ENCODE data around the gene HNMT. TPM values are rescaled to one million over a fixed set of nuclear protein-coding genes. Genes with fewer than 3 reads are reported as not detected.

Gene HNMT
- total RNA-seq, 3 donors from 2014 or later: not detected

- Mint-ChIP-seq H3K4me1 (ENCODE audit: low read depth) (no peaks in the 10 kb centered on the region), H3K36me3 (ENCODE audit: insufficient read depth) (no peaks in the 10 kb centered on the region), H3K4me3 (no peak overlapping the region), H3K9me3 (peaks cover 5% of the 10 kb centered on the region), H3K27me3 (ENCODE audit: low read depth) (no peaks in the 10 kb centered on the region)
- no peak for ATAC-seq
- no peak for DNase-seq
Measured at GRCh38 chr2:137998503-137998902, 34.2 kb downstream of the HNMT start.

- no peaks in the 10 kb centered on the region for H3K36me3 Mint-ChIP-seq (ENCODE audit: insufficient read depth)
- H3K4me3 Mint-ChIP-seq: no peak overlapping the region
- H3K4me1 Mint-ChIP-seq (ENCODE audit: low read depth): no peaks in the 10 kb centered on the region
- H3K9me3 Mint-ChIP-seq: peaks cover 5% of the 10 kb centered on the region
- H3K27me3 Mint-ChIP-seq (ENCODE audit: low read depth): no peaks in the 10 kb centered on the region
- DNase-seq (no peak), ATAC-seq (no peak)
Measured at GRCh38 chr2:137999273-137999672, 35.0 kb downstream of the HNMT start.

GRCh38 chr2:138000009-138000408 lies 35.7 kb downstream of the HNMT start:
- ATAC-seq (no peak), DNase-seq (no peak)
- Mint-ChIP-seq H3K27me3 (ENCODE audit: low read depth) (no peaks in the 10 kb centered on the region), H3K36me3 (ENCODE audit: insufficient read depth) (no peaks in the 10 kb centered on the region), H3K4me1 (ENCODE audit: low read depth) (no peaks in the 10 kb centered on the region), H3K9me3 (peaks cover 5% of the 10 kb centered on the region), H3K4me3 (no peak overlapping the region)

- Mint-ChIP-seq H3K36me3 (ENCODE audit: insufficient read depth) (no peaks in the 10 kb centered on the region), H3K9me3 (peaks cover under 1% of the 10 kb centered on the region), H3K27me3 (ENCODE audit: low read depth) (no peaks in the 10 kb centered on the region), H3K4me1 (ENCODE audit: low read depth) (no peaks in the 10 kb centered on the region), H3K4me3 (no peak overlapping the region)
- ATAC-seq (no peak), DNase-seq (no peak)
Measured at GRCh38 chr2:138000796-138001195, 36.5 kb downstream of the HNMT start.

- no peaks in the 10 kb centered on the region for H3K36me3 Mint-ChIP-seq (ENCODE audit: insufficient read depth)
- no peaks in the 10 kb centered on the region for H3K4me1 Mint-ChIP-seq (ENCODE audit: low read depth)
- DNase-seq: no peak
- H3K9me3 Mint-ChIP-seq: peaks cover 7% of the 10 kb centered on the region
- H3K4me3 Mint-ChIP-seq: no peak overlapping the region
- no peak for ATAC-seq
- no peaks in the 10 kb centered on the region for H3K27me3 Mint-ChIP-seq (ENCODE audit: low read depth)
Measured at GRCh38 chr2:138003411-138003810, 39.1 kb downstream of the HNMT start.

GRCh38 chr2:138007431-138007830 lies 43.2 kb downstream of the HNMT start:
- peaks cover 7% of the 10 kb centered on the region for H3K9me3 Mint-ChIP-seq
- no peaks in the 10 kb centered on the region for H3K27me3 Mint-ChIP-seq (ENCODE audit: low read depth)
- ATAC-seq (no peak), DNase-seq (no peak)
- H3K36me3 Mint-ChIP-seq (ENCODE audit: insufficient read depth): no peaks in the 10 kb centered on the region
- no peaks in the 10 kb centered on the region for H3K4me1 Mint-ChIP-seq (ENCODE audit: low read depth)
- no peak overlapping the region for H3K4me3 Mint-ChIP-seq

- no peaks in the 10 kb centered on the region for H3K27me3 Mint-ChIP-seq (ENCODE audit: low read depth)
- H3K4me3 Mint-ChIP-seq: no peak overlapping the region
- no peak for DNase-seq
- no peaks in the 10 kb centered on the region for H3K36me3 Mint-ChIP-seq (ENCODE audit: insufficient read depth)
- ATAC-seq: no peak
- no peaks in the 10 kb centered on the region for H3K4me1 Mint-ChIP-seq (ENCODE audit: low read depth)
- peaks cover 7% of the 10 kb centered on the region for H3K9me3 Mint-ChIP-seq
Measured at GRCh38 chr2:138009622-138010021, 45.3 kb downstream of the HNMT start.

- Mint-ChIP-seq H3K4me3 (no peak overlapping the region), H3K36me3 (ENCODE audit: insufficient read depth) (no peaks in the 10 kb centered on the region), H3K27me3 (ENCODE audit: low read depth) (no peaks in the 10 kb centered on the region), H3K9me3 (peaks cover 7% of the 10 kb centered on the region), H3K4me1 (ENCODE audit: low read depth) (no peaks in the 10 kb centered on the region)
- ATAC-seq (no peak), DNase-seq (no peak)
Measured at GRCh38 chr2:138010890-138011289, 46.6 kb downstream of the HNMT start.

- H3K9me3 Mint-ChIP-seq: peaks cover 7% of the 10 kb centered on the region
- ATAC-seq (no peak), DNase-seq (no peak)
- no peaks in the 10 kb centered on the region for H3K36me3 Mint-ChIP-seq (ENCODE audit: insufficient read depth)
- no peak overlapping the region for H3K4me3 Mint-ChIP-seq
- H3K27me3 Mint-ChIP-seq (ENCODE audit: low read depth): no peaks in the 10 kb centered on the region
- no peaks in the 10 kb centered on the region for H3K4me1 Mint-ChIP-seq (ENCODE audit: low read depth)
Measured at GRCh38 chr2:138012082-138012481, 47.8 kb downstream of the HNMT start.

GRCh38 chr2:138012968-138013367 lies 48.7 kb downstream of the HNMT start:
- peaks cover 4% of the 10 kb centered on the region for H3K9me3 Mint-ChIP-seq
- H3K27me3 Mint-ChIP-seq (ENCODE audit: low read depth): no peaks in the 10 kb centered on the region
- DNase-seq: no peak
- no peaks in the 10 kb centered on the region for H3K36me3 Mint-ChIP-seq (ENCODE audit: insufficient read depth)
- no peak overlapping the region for H3K4me3 Mint-ChIP-seq
- H3K4me1 Mint-ChIP-seq (ENCODE audit: low read depth): no peaks in the 10 kb centered on the region
- ATAC-seq: no peak

GRCh38 chr2:138013639-138014038 lies 49.4 kb downstream of the HNMT start:
- no peak for DNase-seq
- Mint-ChIP-seq H3K4me1 (ENCODE audit: low read depth) (no peaks in the 10 kb centered on the region), H3K36me3 (ENCODE audit: insufficient read depth) (no peaks in the 10 kb centered on the region), H3K9me3 (no peaks in the 10 kb centered on the region), H3K27me3 (ENCODE audit: low read depth) (no peaks in the 10 kb centered on the region), H3K4me3 (no peak overlapping the region)
- ATAC-seq: no peak

- H3K36me3 Mint-ChIP-seq (ENCODE audit: insufficient read depth): no peaks in the 10 kb centered on the region
Measured at GRCh38 chr2:138015494-138015893, 51.2 kb downstream of the HNMT start.

GRCh38 chr2:138016351-138017087 lies 52.2 kb downstream of the HNMT start:
- no peak for ATAC-seq
- H3K36me3 Mint-ChIP-seq (ENCODE audit: insufficient read depth): no peaks in the 10 kb centered on the region

More at GRCh38 chr2:138015494-138015893, 51.2 kb downstream of the HNMT start:
- DNase-seq (no peak), ATAC-seq (no peak)
- no peaks in the 10 kb centered on the region for H3K4me1 Mint-ChIP-seq (ENCODE audit: low read depth)
- H3K4me3 Mint-ChIP-seq: no peak overlapping the region
- H3K27me3 Mint-ChIP-seq (ENCODE audit: low read depth): no peaks in the 10 kb centered on the region
- no peaks in the 10 kb centered on the region for H3K9me3 Mint-ChIP-seq

GRCh38 chr2:138017824-138018223 lies 53.6 kb downstream of the HNMT start:
- no peaks in the 10 kb centered on the region for H3K27me3 Mint-ChIP-seq (ENCODE audit: low read depth)
- no peaks in the 10 kb centered on the region for H3K36me3 Mint-ChIP-seq (ENCODE audit: insufficient read depth)
- DNase-seq (no peak), ATAC-seq (no peak)
- no peaks in the 10 kb centered on the region for H3K4me1 Mint-ChIP-seq (ENCODE audit: low read depth)
- H3K4me3 Mint-ChIP-seq: no peak overlapping the region
- no peaks in the 10 kb centered on the region for H3K9me3 Mint-ChIP-seq

More at GRCh38 chr2:138016351-138017087, 52.2 kb downstream of the HNMT start:
- no peaks in the 10 kb centered on the region for H3K27me3 Mint-ChIP-seq (ENCODE audit: low read depth)
- no peaks in the 10 kb centered on the region for H3K9me3 Mint-ChIP-seq
- no peak overlapping the region for H3K4me3 Mint-ChIP-seq
- DNase-seq: no peak
- no peaks in the 10 kb centered on the region for H3K4me1 Mint-ChIP-seq (ENCODE audit: low read depth)

- ATAC-seq (no peak), DNase-seq (no peak)
- Mint-ChIP-seq H3K36me3 (ENCODE audit: insufficient read depth) (no peaks in the 10 kb centered on the region), H3K27me3 (ENCODE audit: low read depth) (no peaks in the 10 kb centered on the region), H3K4me1 (ENCODE audit: low read depth) (no peaks in the 10 kb centered on the region), H3K9me3 (no peaks in the 10 kb centered on the region), H3K4me3 (no peak overlapping the region)
Measured at GRCh38 chr2:138018866-138019688, 54.8 kb downstream of the HNMT start.

All from activated T-cell treated with anti-CD3 and anti-CD28 coated beads, Interleukin-2, amount 50 U/mL, for 4 hours (primary cell).